ENCODE data around the gene RAB11FIP3.

Gene RAB11FIP3

DNA sequence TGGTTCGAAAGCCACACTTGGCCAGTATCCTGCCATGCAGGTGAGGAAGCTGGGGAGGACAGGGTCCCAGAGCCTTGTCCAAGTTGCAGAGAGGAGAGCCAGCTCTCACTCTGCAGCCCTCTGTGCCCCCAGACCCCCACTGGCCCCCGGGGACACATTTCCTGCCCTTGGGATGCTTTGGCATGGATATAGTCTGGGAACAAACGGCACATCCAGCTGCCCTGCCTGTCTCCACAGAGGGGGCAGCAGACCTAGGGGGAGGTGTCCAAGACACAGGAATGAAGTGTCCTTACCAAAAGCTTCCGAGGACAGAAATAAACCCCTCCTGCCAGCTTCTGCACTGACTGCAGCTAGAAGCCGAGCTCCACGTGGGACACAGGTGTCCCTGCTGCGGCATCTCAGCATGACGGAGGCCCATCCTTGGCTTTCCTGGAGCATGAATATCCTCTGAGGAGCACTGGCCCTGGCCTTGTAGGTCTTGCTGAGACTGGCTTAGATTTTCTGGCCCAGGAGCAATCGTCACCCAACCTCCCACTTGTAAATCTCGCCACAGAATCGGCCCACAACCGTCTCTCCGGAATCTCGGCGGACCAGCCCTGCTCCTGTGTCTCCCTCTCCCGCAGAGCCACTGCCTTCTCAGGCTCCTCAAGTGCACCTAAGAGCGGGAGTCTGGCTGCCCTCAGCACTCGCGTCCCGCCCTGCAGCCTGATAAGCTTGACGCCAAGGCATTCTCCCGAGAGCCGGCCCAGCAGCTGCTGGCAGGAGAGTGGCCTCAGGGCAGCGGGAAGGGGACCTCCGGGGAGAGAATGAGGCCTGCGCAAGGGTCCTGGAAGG lies 100.9 kb downstream of the RAB11FIP3 start:
- H3K23ac ChIP-seq (ENCODE audit: low read length in 2 of 2) = peak overlapping the region in 1 of 2 experiments; percentile 84
- peak overlapping the region; percentile 85 to 93 for H3K4me3 ChIP-seq (ENCODE audit: insufficient read depth in 1 of 2, low read depth in 1 of 2, low read length in 2 of 2)
- peak overlapping the region; percentile 70 for H3K4me2 ChIP-seq (ENCODE audit: low read length, poor library complexity, severe bottlenecking)
- 19% methylated on average over 26 of the region's 26 CpGs for WGBS
- peak overlapping the region; percentile 75 for H2BK120ac ChIP-seq (ENCODE audit: low read depth, low read length)
- H3K79me1 ChIP-seq (replicated peaks; ENCODE audit: low read length, poor library complexity, severe bottlenecking) = peaks cover 12% of the 10 kb centered on the region
- peaks cover 13 to 46% of the 10 kb centered on the region in 2 experiments for H3K36me3 ChIP-seq (ENCODE audit: control insufficient read depth in 1 of 2, insufficient read depth in 2 of 2, low read depth in 1 of 2, low read length in 2 of 2)
- H3K4me1 ChIP-seq (ENCODE audit: control insufficient read depth, insufficient read depth, low read depth, low read length) = peaks cover 53% of the 10 kb centered on the region
- H3K18ac ChIP-seq (ENCODE audit: low read depth in 1 of 2, low read length in 2 of 2) = peak overlapping the region; percentile 40 to 98
- no peaks in the 10 kb centered on the region for H3K9me3 ChIP-seq (ENCODE audit: control insufficient read depth, low read length)
- H2BK5ac ChIP-seq (ENCODE audit: low read depth, low read length, poor library complexity, severe bottlenecking) = peak overlapping the region; percentile 3
- peak overlapping the region; percentile 84 to 92 for H3K4ac ChIP-seq (ENCODE audit: low read depth in 1 of 2, low read length in 2 of 2)
- no peak overlapping the region for H2AK5ac ChIP-seq (ENCODE audit: low read length, severe bottlenecking)
- peak; percentile 75 for DNase-seq
- no peaks in the 10 kb centered on the region for H3K27me3 ChIP-seq (ENCODE audit: control insufficient read depth in 1 of 2, insufficient read depth in 1 of 2, low read length in 2 of 2)
- H2BK12ac ChIP-seq (ENCODE audit: low read length in 2 of 2) = peak overlapping the region in 1 of 2 experiments; percentile 38
- H3K9ac ChIP-seq (ENCODE audit: low read length) = peak overlapping the region; percentile 94
- H2AFZ ChIP-seq (ENCODE audit: low read depth, low read length) = peak overlapping the region; percentile 8
- H3K27ac ChIP-seq (ENCODE audit: low read length, poor library complexity, severe bottlenecking) = peak overlapping the region; percentile 78
- H2BK15ac ChIP-seq (ENCODE audit: low read depth, poor library complexity, severe bottlenecking) = no peak overlapping the region
- peak overlapping the region; percentile 40 for H4K91ac ChIP-seq (ENCODE audit: low read length)
- peak overlapping the region in 1 of 2 experiments; percentile 90 for H3K14ac ChIP-seq (ENCODE audit: low read length in 2 of 2)
- peak overlapping the region; percentile 66 for H4K8ac ChIP-seq (ENCODE audit: low read length)

DNA sequence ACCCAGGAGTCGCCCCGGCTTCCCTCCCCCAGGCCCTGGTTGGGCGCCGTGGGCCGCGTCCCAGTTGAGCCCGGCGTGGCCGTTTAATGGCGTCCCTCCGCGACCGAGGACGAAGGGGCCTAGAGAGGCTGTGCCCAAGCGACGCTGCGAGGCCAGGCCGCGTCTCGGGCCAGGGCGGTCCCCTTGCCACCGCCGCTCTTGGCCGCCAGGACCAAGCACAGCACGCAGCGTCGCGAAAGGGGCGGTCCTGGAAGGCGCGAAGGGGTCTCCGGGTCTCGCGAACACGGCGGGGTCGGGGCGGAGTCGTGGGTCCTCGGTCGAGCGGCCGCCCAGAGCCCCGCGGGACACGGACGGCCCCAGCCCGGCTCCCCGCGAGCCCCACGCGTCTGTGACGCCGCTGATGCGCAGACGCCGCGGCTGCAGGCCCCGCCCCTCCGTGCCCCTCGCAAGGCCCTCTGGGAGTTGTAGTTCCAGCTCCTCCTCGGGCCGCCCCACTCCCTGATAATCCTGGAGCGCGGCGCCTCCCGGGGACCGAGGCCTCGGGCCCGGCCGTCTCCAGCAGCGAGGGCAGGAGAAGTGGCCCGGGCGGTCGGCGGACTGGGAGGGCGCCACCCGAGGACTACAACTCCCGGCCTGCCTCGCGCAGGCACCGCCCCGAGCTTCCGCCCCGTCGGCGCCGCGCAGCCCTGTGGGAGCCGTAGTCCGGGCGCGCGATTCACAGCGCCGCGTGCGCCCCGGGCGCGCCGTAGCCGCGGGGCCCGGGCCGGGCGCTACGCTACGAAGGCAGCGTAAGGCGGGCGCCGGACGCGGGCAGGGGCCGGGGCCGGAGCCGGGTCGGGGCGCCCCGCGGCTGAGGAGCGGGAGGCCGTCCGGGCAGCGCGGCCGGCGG lies 101.8 kb downstream of the RAB11FIP3 start, which contains the start of gene CAPN15:
Gene CAPN15, plus strand, starts transcription at position 698 of the 889 bp plus-strand sequence. CDS start 19,127 bp downstream, outside the sequence.
- Histone ChIP-seq H3K9ac (ENCODE audit: low read length) (peak within 1 kb of the TSS; percentile 94), H3K4me1 (ENCODE audit: control insufficient read depth, insufficient read depth, low read depth, low read length) (peaks cover 53% of the 10 kb centered on the region), H3K18ac (ENCODE audit: low read depth in 1 of 2, low read length in 2 of 2) (peak within 1 kb of the TSS; percentile 94 to 98), H4K91ac (ENCODE audit: low read length) (peak within 1 kb of the TSS; percentile 94), H2BK120ac (ENCODE audit: low read depth, low read length) (peak within 1 kb of the TSS; percentile 93), H2BK5ac (ENCODE audit: low read depth, low read length, poor library complexity, severe bottlenecking) (peak within 1 kb of the TSS; percentile 94), H3K23ac (ENCODE audit: low read length in 2 of 2) (peak within 1 kb of the TSS; percentile 20 to 84), H3K36me3 (ENCODE audit: control insufficient read depth in 1 of 2, insufficient read depth in 2 of 2, low read depth in 1 of 2, low read length in 2 of 2) (peaks cover 13 to 42% of the 10 kb centered on the region in 2 experiments), H3K4ac (ENCODE audit: low read depth in 1 of 2, low read length in 2 of 2) (peak within 1 kb of the TSS; percentile 84 to 92), H2BK12ac (ENCODE audit: low read length in 2 of 2) (peak within 1 kb of the TSS; percentile 74 to 79), H3K27me3 (ENCODE audit: control insufficient read depth in 1 of 2, insufficient read depth in 1 of 2, low read length in 2 of 2) (no peaks in the 10 kb centered on the region), H3K4me2 (ENCODE audit: low read length, poor library complexity, severe bottlenecking) (peak within 1 kb of the TSS; percentile 92), H2BK15ac (ENCODE audit: low read depth, poor library complexity, severe bottlenecking) (peak within 1 kb of the TSS; percentile 92), H2AK5ac (ENCODE audit: low read length, severe bottlenecking) (no peak within 1 kb of the TSS), H4K8ac (ENCODE audit: low read length) (peak within 1 kb of the TSS; percentile 86), H3K4me3 (ENCODE audit: insufficient read depth in 1 of 2, low read depth in 1 of 2, low read length in 2 of 2) (peak within 1 kb of the TSS; percentile 85 to 93), H3K9me3 (ENCODE audit: control insufficient read depth, low read length) (no peaks in the 10 kb centered on the region), H3K14ac (ENCODE audit: low read length in 2 of 2) (peak within 1 kb of the TSS in 1 of 2 experiments; percentile 94), H3K79me1 (replicated peaks; ENCODE audit: low read length, poor library complexity, severe bottlenecking) (peaks cover 9% of the 10 kb centered on the region), H3K27ac (ENCODE audit: low read length, poor library complexity, severe bottlenecking) (peak within 1 kb of the TSS; percentile 86), H2AFZ (ENCODE audit: low read depth, low read length) (peak within 1 kb of the TSS; percentile 63)
- peak; percentile 90 for DNase-seq
- WGBS = under 1% methylated on average over 82 of the region's 129 CpGs

DNA sequence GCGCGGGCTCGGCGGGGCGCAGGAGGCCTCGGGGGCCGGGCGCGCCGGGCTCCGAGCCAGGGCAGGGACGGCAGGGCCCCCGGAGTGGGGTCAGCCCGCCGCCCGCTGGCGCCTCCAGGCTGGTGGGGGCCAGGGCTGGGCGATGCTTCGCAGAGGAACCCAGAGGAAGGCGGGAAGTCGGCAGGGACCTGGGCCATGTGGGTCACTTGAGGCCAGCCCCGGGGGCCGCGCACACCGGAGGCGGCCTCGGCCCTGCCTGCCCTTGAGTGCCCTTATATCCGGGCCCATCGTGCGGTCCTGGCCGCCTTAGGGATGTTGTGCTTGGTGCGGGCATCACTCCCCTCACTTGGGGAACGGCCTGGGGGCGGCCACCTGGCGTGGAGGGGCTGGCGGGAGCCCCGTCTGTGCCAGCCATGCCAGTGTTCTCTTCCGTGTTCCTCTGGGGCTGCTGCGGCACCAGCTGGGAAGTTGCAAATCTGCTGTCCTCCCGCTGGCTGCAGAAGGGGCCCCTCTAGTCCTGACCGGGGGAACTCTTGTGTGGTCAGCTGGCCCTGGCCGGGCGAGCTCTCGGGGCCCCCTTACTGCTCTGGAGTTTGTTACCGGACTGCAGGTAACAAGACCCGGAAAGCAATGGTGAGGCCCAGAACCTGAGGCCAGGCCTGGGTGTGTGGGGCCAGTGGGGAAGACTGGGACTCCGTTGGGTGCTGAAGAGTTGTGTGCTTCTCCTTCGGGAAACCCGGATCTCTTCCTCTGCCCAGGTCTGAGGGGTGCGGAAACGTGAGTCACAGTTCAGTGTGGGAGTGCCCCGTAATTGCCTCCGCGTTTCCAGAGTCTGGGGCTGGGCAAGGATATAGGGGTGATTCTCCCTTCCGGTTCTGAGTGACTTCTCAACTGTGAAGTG lies 102.9 kb downstream of the RAB11FIP3 start:
- Histone ChIP-seq H2AK5ac (ENCODE audit: low read length, severe bottlenecking) (no peak overlapping the region), H3K9me3 (ENCODE audit: control insufficient read depth, low read length) (no peaks in the 10 kb centered on the region), H3K23ac (ENCODE audit: low read length in 2 of 2) (peak overlapping the region; percentile 20 to 63), H3K27me3 (ENCODE audit: control insufficient read depth in 1 of 2, insufficient read depth in 1 of 2, low read length in 2 of 2) (no peaks in the 10 kb centered on the region), H3K79me1 (replicated peaks; ENCODE audit: low read length, poor library complexity, severe bottlenecking) (peaks cover 7% of the 10 kb centered on the region), H3K27ac (ENCODE audit: low read length, poor library complexity, severe bottlenecking) (peak overlapping the region; percentile 86), H2BK5ac (ENCODE audit: low read depth, low read length, poor library complexity, severe bottlenecking) (peak overlapping the region; percentile 15), H3K18ac (ENCODE audit: low read depth in 1 of 2, low read length in 2 of 2) (peak overlapping the region; percentile 93 to 94), H3K4me3 (ENCODE audit: insufficient read depth in 1 of 2, low read depth in 1 of 2, low read length in 2 of 2) (peak overlapping the region; percentile 76 to 87), H2AFZ (ENCODE audit: low read depth, low read length) (peak overlapping the region; percentile 63), H3K36me3 (ENCODE audit: control insufficient read depth in 1 of 2, insufficient read depth in 2 of 2, low read depth in 1 of 2, low read length in 2 of 2) (peaks cover 13 to 38% of the 10 kb centered on the region in 2 experiments), H4K8ac (ENCODE audit: low read length) (peak overlapping the region; percentile 49), H3K4me1 (ENCODE audit: control insufficient read depth, insufficient read depth, low read depth, low read length) (peaks cover 56% of the 10 kb centered on the region), H2BK120ac (ENCODE audit: low read depth, low read length) (peak overlapping the region; percentile 36), H4K91ac (ENCODE audit: low read length) (peak overlapping the region; percentile 80), H3K14ac (ENCODE audit: low read length in 2 of 2) (peak overlapping the region in 1 of 2 experiments; percentile 94), H3K4me2 (ENCODE audit: low read length, poor library complexity, severe bottlenecking) (peak overlapping the region; percentile 92), H2BK12ac (ENCODE audit: low read length in 2 of 2) (peak overlapping the region; percentile 74 to 79), H3K4ac (ENCODE audit: low read depth in 1 of 2, low read length in 2 of 2) (peak overlapping the region; percentile 83 to 86), H3K9ac (ENCODE audit: low read length) (peak overlapping the region; percentile 91), H2BK15ac (ENCODE audit: low read depth, poor library complexity, severe bottlenecking) (peak overlapping the region; percentile 52)
- 1% methylated on average over 42 of the region's 55 CpGs for WGBS
- peak; percentile 75 for DNase-seq

All from mesenchymal stem cell (in vitro differentiated cells and primary cell).